CD4-positive, alpha-beta T cell (primary cell): ENCODE results near the gene SSH2. TPM values are rescaled to one million over a fixed set of nuclear protein-coding genes. Genes with fewer than 3 reads are reported as not detected.

Experiments
- ATAC-seq: fragments of 200-7000 bp; cut with Tn5 transposase; one replicate; pipeline ENCODE4 v1.10.0; 2022; ENCODE audit warnings: mild to moderate bottlenecking; ENCODE audit not compliant: poor library complexity
- CTCF ChIA-PET: fragments of 350-600 bp; sonication (Branson Sonifier 250); formaldehyde crosslinking; loops from one replicate; lab custom pipeline; 2021; ENCODE audit warnings: antibody characterized with exemption, inconsistent platforms; lab: Charles Lee
- POLR2A ChIA-PET: fragments of 350-600 bp; sonication (Branson Sonifier 250); formaldehyde crosslinking; loops from one replicate; lab custom pipeline; 2021; ENCODE audit warnings: antibody characterized with exemption, inconsistent platforms; lab: Charles Lee
- DNase-seq, 14 experiments: peaks; one replicate each; pipeline ENCODE4 v3.0.0-alpha.2; 2013 to 2020; ENCODE audit warnings: mixed read lengths in 2 of 14
- H3K27ac ChIP-seq, 2 donors: one replicate each; pipeline versions ENCODE4 v1.5.1 to v1.7.0; 2013; ENCODE audit warnings: low read length in 2 of 2, low read depth in 1 of 2, mild to moderate bottlenecking in 1 of 2
- H3K27me3 ChIP-seq, 2 experiments: 1 replicate in 1 of 2; 2 replicates in 1 of 2; pipeline versions ENCODE4 v1.6.1 to v1.7.0; 2013; ENCODE audit warnings: low read length in 2 of 2, control low read depth in 1 of 2, mild to moderate bottlenecking in 1 of 2, moderate library complexity in 1 of 2; ENCODE audit not compliant: insufficient read depth in 2 of 2, control insufficient read depth in 1 of 2
- H3K36me3 ChIP-seq: one replicate; pipeline ENCODE4 v1.6.1; 2013; ENCODE audit warnings: low read length, control low read depth; ENCODE audit not compliant: insufficient read depth
- H3K4me1 ChIP-seq: one replicate; pipeline ENCODE4 v1.6.1; 2013; ENCODE audit warnings: low read length, control low read depth; ENCODE audit not compliant: insufficient read depth
- H3K4me3 ChIP-seq: one replicate; pipeline ENCODE4 v1.5.1; 2013; ENCODE audit warnings: mild to moderate bottlenecking, low read length, moderate library complexity
- H3K9me3 ChIP-seq, 2 experiments: 1 replicate in 1 of 2; 2 replicates in 1 of 2; pipeline versions ENCODE4 v1.6.1 to v1.7.0; 2013; ENCODE audit warnings: low read length in 2 of 2, mild to moderate bottlenecking in 2 of 2, control low read depth in 1 of 2, moderate library complexity in 1 of 2; ENCODE audit not compliant: control insufficient read depth in 1 of 2, insufficient read depth in 1 of 2
- H3K27ac Mint-ChIP-seq: one replicate; pipeline ENCODE4 v1.8.0; 2020; ENCODE audit warnings: mixed read lengths
- H3K27me3 Mint-ChIP-seq: one replicate; pipeline ENCODE4 v1.8.0; 2021; ENCODE audit warnings: mixed read lengths
- H3K36me3 Mint-ChIP-seq: one replicate; pipeline ENCODE4 v1.8.0; 2021; ENCODE audit warnings: low read depth, mixed read lengths
- H3K4me1 Mint-ChIP-seq: one replicate; pipeline ENCODE4 v1.8.0; 2021; ENCODE audit warnings: low read depth, mixed read lengths
- H3K4me3 Mint-ChIP-seq: one replicate; pipeline ENCODE4 v1.8.0; 2020; ENCODE audit warnings: mild to moderate bottlenecking, mixed read lengths
- H3K9me3 Mint-ChIP-seq: one replicate; pipeline ENCODE4 v1.8.0; 2020; ENCODE audit warnings: mixed read lengths
- CTCF ChIP-seq: fragments of 200-600 bp; IDR thresholded peaks from one replicate; pipeline ENCODE4 v1.8.0; 2022; ENCODE audit warnings: antibody characterized with exemption, mild to moderate bottlenecking
- intact Hi-C, 2 experiments: fragments of 100-400 bp; cut with DNase I in 1 of 2; cut with micrococcal nuclease in 1 of 2; formaldehyde crosslinking; loops; one replicate each; pipeline versions ENCODE4 v1.15.1 to v1.9.0; 2023 to 2025; cut with DNase I, micrococcal nuclease
- total RNA-seq, 174 experiments: library from RNA in 2 of 174; stranded (reverse) in 2 of 174; gene quantifications; one replicate each; pipeline ENCODE4 v1.2.3 and lab custom pipeline; 2021 to 2026

SSH2 gene
- total RNA-seq, 2 experiments from 2014 or later = 73.4 to 81.5 TPM

GRCh38 chr17:29586676-29587469 is 343.2 kb downstream of the SSH2 start:
- TF ChIP-seq CTCF = no peak
- peak overlapping the region; percentile 59 for H3K4me3 Mint-ChIP-seq
- H3K9me3 ChIP-seq = no peaks in the 10 kb centered on the region
- peak overlapping the region; percentile 45 for H3K27ac Mint-ChIP-seq
- H3K4me3 ChIP-seq = no peak overlapping the region
- H3K9me3 Mint-ChIP-seq = no peaks in the 10 kb centered on the region
- H3K36me3 Mint-ChIP-seq = peaks cover 12% of the 10 kb centered on the region
- intact Hi-C loops = loop anchor here in 1 of 2 experiments (5.0 to 10.0 kb wide), 3 partner anchors 175 to 842 kb away; partner anchors contain the start of genes PHF12 and TRAF4
- ChIA-PET CTCF (interaction anchor here (0.7 to 3.9 kb wide), 5 partner anchors 19 to 31 kb away, joined by 3 to 28 read pairs (median 5); partner anchors contain the start of gene ABHD15), POLR2A (interaction anchor here (1.3 to 4.4 kb wide), 3 partner anchors 15 to 30 kb away, joined by 7 to 40 read pairs (median 8); partner anchors contain the start of gene TP53I13)
- no peak for DNase-seq
- H3K4me1 Mint-ChIP-seq = peaks cover 73% of the 10 kb centered on the region
- no peak overlapping the region for H3K27ac ChIP-seq
- no peaks in the 10 kb centered on the region for H3K27me3 ChIP-seq
- no peaks in the 10 kb centered on the region for H3K27me3 Mint-ChIP-seq
- ATAC-seq = no peak
- peaks cover 16% of the 10 kb centered on the region for H3K36me3 ChIP-seq
- peaks cover 73% of the 10 kb centered on the region for H3K4me1 ChIP-seq

GRCh38 chr17:29585080-29585751 is 344.8 kb downstream of the SSH2 start:
- Mint-ChIP-seq H3K4me3 (peak overlapping the region; percentile 49), H3K9me3 (no peaks in the 10 kb centered on the region), H3K4me1 (peaks cover 62% of the 10 kb centered on the region), H3K27me3 (no peaks in the 10 kb centered on the region), H3K27ac (peak overlapping the region; percentile 45), H3K36me3 (peaks cover 16% of the 10 kb centered on the region)
- peak; percentile 35 for TF ChIP-seq CTCF
- Histone ChIP-seq H3K27ac (peak overlapping the region in 1 of 2 donors; percentile 29), H3K9me3 (no peaks in the 10 kb centered on the region), H3K27me3 (no peaks in the 10 kb centered on the region), H3K36me3 (peaks cover 26% of the 10 kb centered on the region), H3K4me1 (peaks cover 65% of the 10 kb centered on the region), H3K4me3 (no peak overlapping the region)
- ChIA-PET CTCF (interaction anchor here (0.8 to 3.9 kb wide), 4 partner anchors 9 to 33 kb away, joined by 3 to 28 read pairs (median 6); no protein-coding TSS in a partner anchor), POLR2A (interaction anchor here (4.4 kb wide), 1 partner anchor 31 kb away, joined by 40 read pairs; no protein-coding TSS in a partner anchor)
- ATAC-seq = no peak
- DNase-seq = peak in 5 of 14 experiments; percentile 26 to 63 (median 55)
- intact Hi-C loops = loop anchor here in 1 of 2 experiments (5.0 to 10.0 kb wide), 3 partner anchors 177 to 840 kb away; partner anchors contain the start of genes PHF12 and TRAF4

GRCh38 chr17:29584452-29585079 is 345.5 kb downstream of the SSH2 start:
- H3K4me1 Mint-ChIP-seq = peaks cover 59% of the 10 kb centered on the region
- Histone ChIP-seq H3K36me3 (peaks cover 31% of the 10 kb centered on the region), H3K9me3 (no peaks in the 10 kb centered on the region), H3K4me3 (no peak overlapping the region), H3K27ac (peak overlapping the region in 1 of 2 donors; percentile 29), H3K4me1 (peaks cover 62% of the 10 kb centered on the region), H3K27me3 (no peaks in the 10 kb centered on the region)
- DNase-seq (peak in 1 of 14 experiments; percentile 17), ATAC-seq (no peak)
- no peak for TF ChIP-seq CTCF
- intact Hi-C loops = loop anchor here in 1 of 2 experiments (5.0 to 10.0 kb wide), 5 partner anchors 178 to 840 kb away; partner anchors contain the start of genes PHF12, SSH2 and TRAF4
- H3K27ac Mint-ChIP-seq = peak overlapping the region; percentile 45
- no peaks in the 10 kb centered on the region for H3K27me3 Mint-ChIP-seq
- peaks cover 22% of the 10 kb centered on the region for H3K36me3 Mint-ChIP-seq
- H3K4me3 Mint-ChIP-seq = peak overlapping the region; percentile 45
- CTCF ChIA-PET = interaction anchor here (0.8 to 1.3 kb wide), 2 partner anchors 9 to 29 kb away, joined by 3 to 4 read pairs; no protein-coding TSS in a partner anchor
- POLR2A ChIA-PET = interaction anchor here (0.6 to 1.5 kb wide), 2 partner anchors 31 to 347 kb away, joined by 3 read pairs; no protein-coding TSS in a partner anchor
- no peaks in the 10 kb centered on the region for H3K9me3 Mint-ChIP-seq
